HG02884 (cell line): ENCODE data around the gene ACOT7.
A peak's percentile ranks its signal among the peaks of the same experiment; 100 is the strongest.
"Not testable (repeated sequence)": the region's sequence is repeated elsewhere in the genome, so short reads cannot be mapped to it uniquely, and the experiment has no call there.

Source experiments
- ATAC-seq: cut with Tn5 transposase; IDR thresholded peaks from one replicate; pipeline ENCODE4 v1.9.1; 2021; ENCODE audit warnings: mild to moderate bottlenecking, moderate library complexity; ENCODE audit not compliant: unreplicated experiment

Gene ACOT7

DNA sequence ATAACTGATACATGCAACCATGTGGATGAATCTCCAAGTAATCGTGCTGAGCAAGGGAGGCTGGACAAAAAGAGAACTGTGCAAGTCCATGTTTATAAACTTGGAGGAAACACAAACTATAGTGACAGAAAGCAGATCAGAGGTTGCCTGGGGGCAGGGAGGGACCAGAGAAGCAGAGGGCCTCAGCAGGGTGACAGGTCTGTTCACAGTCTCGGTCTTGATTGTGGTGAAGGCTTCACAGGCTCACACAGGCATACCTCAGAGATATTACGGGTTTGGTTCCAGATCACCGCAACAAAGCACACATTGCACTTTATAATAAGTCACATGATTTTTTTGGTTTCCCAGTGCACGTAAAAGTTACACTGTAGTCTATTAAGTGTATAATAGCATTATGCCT is 28.5 kb downstream of the ACOT7 start:
- ATAC-seq = no peak

DNA sequence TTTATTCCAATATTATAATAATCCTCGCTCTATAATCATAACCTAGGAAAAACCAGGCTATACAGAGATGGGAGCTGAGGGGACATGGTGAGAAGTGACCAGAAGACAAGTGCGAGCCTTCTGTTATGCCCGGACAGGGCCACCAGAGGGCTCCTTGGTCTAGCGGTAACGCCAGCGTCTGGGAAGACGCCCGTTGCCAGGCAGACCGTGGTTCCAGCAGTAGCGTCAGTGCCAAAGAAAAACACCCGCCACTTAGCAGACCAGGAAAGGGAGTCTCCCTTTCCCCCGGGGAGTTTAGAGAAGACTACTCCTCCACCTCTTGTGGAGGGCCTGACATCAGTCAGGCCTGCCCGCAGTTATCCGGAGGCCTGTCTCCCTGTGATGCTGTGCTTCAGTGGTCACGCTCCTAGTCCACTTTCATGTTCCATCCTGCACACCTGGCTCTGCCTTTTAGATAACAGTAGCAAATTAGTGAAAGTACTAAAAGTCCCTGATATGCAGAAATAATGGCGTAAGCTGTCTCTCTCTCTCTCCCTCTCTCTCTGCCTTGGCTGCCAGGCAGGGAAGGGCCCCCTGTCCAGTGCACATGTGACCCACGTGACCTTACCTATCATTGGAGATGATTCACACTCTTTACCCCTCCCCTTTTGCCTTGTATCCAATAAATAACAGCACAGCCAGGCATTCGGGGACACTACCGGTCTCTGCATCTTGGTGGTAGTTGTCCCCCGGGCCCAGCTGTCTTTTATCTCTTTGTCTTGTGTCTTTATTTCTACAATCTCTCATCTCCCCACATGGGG is 30.3 kb downstream of the ACOT7 start:
- ATAC-seq = not testable (repeated sequence)

DNA sequence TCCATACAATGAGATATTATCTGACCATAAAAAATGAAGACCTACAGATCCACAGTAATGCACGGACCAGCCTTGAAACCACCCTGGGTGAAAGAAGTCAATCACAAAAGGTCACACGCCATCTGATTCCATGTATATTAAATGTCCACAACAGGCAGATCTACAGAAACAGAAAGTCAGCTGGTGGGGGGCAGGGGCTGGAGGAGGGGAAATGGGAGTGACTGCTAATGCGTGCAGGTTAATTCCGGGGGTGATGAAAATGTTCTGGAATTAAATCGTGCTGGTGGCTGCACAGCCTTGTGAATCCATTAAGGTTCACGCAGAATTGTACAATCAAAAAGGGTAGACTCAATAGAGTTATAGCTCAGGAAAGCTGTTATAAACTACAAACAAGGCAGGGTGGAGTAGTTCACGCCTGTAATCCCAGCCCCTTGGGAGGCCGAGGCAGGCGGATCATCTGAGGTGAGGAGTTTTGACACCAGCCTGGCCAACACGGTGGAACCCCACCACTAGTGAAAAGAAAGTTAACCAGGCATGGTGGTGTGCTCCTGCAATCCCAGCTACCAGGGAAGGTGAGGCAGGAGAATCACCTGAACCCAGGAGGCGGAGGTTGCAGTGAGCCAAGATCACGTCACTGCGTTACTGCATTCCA is 32.3 kb downstream of the ACOT7 start:
- no peak for ATAC-seq

DNA sequence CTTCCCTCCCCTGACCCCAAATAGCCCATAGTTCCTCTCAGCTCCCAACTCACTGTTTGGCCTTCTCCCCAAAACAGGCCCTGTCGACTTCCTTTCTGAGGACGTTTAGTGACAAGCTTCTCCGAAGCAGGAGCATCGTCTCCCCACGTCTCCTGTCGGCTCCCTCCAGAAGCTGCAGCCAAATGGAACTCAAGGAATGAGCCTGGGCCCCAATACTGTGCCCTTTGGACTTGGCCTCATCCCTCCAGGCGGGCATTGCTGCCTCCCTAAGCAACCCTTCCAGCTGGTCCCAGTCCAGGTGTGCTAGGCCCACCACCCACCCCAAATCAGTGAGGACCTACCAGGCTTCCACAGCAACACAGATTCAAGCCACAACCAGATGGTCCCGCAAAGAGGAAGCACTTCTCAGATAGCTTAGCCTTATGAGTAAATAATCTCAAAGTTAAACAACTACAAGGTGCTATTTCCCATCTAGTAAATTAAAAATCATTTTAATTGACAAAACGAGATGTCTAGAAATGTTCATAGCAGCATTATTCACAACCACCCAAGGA is 33.0 kb downstream of the ACOT7 start:
- ATAC-seq = no peak

DNA sequence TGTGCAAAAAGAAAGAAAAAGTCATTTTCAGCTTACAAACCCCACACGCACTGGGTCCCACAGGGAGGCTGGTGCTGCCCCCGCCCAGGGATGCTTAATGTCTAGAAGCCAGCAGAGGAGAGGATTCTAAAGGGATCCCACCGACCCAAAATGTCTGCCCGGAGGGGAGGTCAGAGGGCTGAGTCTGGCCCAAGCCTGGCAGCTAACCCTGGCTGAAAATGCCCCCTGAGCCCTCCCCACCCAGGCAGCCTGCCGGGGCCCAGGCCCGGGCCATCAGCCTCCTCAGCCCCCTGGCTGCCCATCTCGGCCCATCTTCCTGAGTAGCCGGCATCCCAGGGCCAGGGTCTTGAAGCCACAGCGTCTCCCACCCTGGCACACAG is 33.5 kb downstream of the ACOT7 start:
- peak; percentile 16 for ATAC-seq

DNA sequence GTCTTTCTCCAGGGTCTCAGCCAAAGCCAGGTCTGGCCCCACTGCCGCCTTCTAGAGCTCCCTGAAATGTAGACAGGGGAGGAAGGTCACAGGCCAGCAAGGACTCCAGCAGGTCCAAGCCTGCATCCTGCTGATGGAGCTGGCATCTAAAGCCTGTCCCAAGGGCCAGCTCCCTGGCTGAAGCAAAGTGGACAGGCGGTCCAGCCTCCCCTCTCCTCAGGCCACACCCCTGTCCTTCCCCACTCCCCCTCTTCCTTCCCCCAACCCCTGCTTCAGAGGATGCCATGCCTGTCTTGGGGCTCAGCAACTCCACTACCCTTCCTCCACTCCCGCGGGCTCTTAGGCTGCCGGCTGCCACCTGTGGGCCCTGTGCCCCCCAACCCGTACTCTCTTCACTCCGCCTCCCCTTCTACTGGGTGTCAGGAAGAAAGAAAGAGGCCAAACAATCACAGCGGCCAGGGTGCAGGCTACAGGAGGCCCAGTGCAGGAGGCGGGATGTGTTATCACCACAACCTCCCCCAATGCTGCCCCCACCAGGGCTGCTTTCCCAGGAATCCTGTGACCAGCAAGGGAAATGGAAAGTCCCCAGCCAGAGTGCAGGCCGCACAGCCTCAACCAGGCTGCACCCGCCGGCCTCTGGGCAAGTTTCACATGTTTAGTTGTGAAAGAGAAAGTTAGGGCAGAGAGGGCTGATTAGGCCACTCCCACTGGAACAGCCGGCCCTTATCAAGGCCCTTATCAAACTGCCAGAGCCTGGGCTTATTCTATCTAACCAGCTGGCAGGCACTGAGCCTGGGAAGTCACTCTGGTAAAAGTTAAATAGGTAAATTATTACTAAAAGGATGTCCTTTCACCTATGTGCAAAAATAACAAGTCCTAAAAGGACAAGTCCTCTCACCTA is 34.1 kb downstream of the ACOT7 start:
- ATAC-seq = peak; percentile 88

DNA sequence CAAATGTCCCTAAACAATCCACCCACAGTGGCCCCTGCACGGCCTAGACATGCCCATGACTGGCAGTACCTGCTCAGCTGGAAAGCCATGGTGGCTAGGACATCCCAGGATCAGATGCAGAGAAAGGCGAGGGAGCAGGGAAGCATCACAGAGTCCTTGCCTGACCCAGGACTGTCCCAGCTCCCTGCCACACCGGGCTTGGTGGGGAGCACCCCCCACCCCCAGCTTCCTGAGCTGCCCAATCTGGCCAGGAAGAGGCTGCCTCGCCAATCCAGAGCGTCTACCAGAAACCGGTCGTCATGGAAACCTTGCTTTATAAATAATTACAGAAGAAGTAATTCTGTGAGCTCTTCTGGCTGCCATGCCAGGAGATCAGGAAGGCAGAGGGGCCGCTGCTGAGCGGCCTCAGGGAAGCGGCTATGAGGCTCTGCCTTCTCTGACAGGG is 34.8 kb downstream of the ACOT7 start:
- ATAC-seq = no peak

DNA sequence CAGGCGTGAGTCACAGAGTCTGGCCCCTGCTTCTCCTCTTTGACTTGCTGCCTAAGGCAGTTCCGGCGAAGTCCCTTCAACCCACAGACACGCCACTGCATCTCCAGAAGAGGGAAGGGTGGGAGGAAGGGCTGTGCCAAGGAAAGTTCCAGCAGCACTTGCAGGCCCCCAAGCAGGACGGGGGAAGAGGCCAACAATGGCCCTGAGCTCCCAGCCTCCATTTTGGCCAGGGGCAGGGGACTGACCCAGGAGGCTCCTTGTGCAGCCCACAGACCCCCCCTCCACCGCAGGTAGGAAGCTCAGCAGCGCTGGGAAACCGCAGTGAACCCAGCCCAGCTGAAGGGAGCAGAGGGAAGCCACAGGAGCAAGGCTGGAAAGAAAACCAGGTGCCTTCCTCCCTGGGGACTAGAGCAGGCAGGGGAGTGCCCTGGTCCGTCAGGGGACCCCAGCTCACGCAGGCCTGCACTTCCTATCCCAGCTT is 35.4 kb downstream of the ACOT7 start:
- ATAC-seq = no peak

DNA sequence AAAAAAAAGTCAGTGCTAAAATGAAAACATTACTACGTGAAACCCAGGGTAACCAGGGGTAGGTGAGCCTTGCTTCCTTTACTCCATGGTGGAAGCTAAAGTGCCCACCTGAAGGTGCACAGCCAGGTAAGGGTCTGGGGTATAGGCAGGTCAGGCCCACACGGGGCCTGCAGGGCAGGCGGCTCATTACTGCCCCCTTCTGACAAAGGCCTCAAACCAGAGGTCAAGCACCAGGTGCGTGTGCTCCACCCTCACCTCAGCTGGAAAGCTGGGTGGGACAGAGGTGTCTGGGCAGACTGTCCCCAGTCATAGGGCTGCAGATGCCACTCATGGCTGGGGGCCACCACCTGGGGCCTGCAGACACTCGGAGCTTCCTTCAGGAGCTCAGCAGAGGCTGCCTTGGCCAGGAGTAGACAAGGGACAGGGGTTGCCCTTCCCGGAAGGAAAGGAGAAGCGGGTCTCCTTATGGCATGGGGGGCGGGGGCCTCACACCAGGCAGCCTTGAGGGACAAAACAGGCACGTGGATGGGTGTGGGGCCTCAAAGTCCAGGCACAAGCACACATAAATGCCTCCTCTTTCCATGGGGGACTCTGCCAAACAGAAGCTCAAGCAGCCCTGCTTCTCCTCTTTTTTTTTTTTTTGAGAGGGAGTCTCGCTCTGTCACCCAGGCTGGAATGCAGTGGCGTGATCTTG is 36.2 kb downstream of the ACOT7 start:
- no peak for ATAC-seq

DNA sequence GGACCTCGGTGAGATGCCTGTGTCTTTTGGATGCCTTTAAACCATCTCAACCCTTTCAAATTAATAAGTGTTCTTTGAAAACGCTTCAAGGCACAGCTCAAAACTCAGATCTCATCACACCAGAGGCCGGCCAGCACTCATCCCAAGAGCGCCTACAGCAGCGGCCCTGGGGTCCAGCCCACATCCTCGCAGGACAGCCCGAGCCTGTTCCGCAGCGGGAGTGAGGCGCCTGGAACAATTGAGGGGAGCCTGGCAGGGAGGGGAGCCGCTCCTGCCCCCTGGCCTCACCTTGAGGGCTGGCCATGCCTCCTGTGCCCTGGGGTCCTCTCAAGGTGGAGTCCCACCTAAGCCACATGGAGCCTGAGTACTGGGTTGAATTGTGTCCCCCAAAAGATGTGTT is 37.9 kb downstream of the ACOT7 start:
- ATAC-seq = no peak

DNA sequence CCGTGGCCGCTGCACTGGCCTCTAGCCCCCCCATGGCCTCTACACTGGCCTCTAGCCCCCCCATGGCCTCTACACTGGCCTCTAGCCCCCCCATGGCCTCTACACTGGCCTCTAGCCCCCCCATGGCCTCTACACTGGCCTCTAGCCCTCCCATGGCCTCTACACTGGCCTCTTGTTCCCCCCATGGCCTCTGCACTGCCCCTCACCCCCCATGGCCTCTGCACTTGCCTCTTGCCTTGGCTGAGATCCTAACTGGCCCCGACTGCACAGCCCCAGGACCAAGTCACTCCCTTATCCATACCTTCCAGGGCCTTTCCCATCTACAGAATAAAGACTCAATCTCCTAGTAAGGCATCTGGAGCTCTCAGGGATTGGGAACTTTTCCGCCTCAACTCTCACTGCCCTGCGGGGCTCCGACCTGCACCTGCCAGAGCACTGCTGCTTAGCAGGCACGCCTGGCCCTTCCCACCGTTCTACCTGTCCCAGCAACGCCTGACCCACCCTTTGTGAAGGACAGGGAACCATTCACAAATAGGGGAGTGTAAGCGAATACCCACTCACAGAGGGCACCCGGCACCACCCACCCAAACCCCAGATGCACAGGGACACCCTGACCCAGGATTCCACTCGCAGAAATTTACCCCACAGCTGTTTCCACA is 38.8 kb downstream of the ACOT7 start:
- ATAC-seq = no peak

DNA sequence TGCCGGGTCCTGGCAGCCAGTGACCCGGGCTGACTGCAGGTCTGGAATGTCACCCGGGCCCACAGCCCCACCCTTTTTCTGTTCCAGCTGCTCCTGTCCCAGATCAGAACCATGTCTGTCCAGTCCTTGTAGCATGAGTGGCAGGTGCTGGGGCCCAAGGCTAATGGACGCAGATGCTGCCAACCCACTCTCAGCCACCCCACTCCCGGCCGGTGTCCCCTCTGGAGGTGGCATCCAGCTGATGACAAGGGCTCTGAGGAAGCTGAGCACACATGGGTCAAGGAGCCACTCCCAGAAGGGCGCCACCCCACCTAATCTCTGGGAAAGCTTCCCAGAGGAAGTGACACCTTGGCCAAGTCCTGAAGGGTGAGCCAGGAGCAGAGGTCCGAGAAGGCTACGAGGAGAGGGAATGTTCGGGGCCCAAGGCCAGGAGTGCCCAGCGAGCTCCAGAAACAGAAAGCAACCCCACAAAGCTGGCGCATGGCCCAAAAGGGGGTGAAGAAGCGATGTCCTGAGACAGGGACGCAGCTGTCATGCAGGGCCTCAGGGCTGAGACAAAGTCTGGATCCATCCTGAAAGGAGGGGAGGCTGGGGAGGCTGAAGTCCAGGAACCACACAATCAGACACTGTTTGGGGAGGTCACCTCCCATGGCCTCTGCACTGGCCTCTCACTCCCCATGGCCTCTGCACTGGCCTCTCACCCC is 39.5 kb downstream of the ACOT7 start:
- no peak for ATAC-seq

DNA sequence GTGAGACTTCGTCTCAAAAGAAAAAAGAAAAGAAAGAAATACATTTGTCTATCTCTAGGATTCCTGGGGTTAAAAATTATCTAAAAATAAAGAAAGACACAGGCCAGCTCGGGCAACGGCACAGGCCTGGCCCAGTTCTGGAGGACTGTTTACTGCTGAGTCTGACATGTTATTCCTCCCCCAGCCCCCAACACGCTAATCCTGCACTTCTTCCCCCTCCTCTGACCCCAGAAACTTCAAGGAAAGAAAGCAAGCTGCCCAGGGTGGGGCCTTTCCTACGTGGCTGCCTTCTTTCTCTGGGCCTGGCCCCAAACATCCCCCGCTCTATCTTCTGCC is 40.0 kb downstream of the ACOT7 start:
- no peak for ATAC-seq

DNA sequence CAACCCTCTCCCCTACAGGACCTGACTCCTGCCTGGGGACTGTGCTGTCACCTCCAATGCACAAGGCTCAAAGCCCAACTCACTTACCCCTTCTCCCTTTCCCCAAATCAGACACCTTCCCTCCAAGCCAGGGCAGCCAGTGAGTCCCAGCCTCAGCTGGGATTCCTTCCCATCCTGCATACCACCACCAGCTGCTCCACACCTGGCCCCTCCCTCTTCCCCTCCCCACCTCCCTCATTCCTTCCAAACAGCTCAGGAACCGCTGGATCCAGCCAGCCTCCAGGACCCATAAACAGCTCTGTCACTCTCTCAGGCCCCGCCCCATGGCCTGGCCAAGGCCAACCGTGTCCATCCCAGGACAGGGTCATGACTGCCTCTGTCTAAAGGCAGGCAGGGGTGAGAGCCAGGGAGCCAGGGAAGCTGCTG is 41.4 kb downstream of the ACOT7 start:
- no peak for ATAC-seq

DNA sequence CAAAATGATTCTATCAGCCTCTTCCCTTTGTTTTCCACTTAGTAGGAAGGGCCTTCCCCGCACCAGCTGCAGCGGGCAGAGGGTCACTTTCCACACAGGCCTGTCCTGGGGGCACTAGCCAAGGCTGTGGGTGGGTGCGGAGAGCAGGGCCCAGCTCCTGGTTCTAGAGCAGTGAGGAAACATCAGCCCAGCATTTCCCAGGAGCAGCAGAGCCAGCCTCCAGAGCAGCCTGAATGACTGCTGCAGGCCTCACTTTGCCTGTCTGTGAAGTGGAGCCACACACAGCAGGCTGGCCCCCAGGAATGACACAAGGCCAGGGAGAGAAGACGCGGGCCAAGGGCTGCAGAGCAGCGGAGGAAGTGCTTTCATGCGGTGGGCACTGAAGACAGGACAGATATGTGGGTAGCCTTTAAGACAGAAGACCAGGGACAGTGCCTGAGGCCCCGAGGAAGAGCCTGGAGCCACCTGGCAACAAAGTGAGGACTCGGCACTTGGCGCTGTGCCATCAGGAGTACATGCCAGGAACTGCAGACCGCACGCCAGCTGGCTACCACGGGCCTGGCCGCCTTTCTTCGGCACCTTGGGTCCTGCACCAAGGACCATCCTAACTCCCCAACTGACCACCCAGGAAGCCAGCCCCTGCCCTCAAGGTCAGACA is 42.0 kb downstream of the ACOT7 start:
- ATAC-seq = no peak

DNA sequence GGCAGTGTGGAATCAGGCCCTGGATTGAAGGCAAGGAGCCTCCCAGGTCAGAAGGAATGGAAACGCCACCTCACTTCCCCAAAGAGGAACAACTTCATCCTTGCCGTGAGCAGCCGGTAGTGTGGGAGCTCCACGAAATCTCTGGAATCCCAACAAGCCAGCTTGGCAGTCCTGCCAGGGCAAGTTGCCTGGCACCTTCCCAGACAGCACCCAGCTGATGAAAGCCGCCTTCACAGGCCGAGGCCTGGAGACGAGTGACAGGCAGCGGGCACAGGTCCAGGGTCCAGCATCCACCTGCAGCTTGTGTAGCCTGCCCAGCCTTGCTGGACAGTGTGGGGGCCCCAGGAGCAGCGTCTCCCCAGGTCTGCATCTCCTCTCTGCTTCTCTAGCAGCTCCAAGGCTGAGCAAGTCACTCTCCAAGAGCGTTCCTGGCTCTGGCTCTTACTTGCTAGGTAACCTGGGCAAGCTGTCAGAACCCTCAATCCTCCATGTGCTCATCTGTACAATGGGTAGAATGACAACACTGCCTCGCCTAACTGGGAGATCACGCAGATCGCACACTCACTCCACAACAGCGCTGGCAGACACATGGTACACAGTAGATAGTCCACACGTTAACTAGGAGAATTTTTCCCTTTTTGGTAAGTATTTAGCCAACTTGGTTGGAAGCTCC is 43.0 kb downstream of the ACOT7 start:
- no peak for ATAC-seq

DNA sequence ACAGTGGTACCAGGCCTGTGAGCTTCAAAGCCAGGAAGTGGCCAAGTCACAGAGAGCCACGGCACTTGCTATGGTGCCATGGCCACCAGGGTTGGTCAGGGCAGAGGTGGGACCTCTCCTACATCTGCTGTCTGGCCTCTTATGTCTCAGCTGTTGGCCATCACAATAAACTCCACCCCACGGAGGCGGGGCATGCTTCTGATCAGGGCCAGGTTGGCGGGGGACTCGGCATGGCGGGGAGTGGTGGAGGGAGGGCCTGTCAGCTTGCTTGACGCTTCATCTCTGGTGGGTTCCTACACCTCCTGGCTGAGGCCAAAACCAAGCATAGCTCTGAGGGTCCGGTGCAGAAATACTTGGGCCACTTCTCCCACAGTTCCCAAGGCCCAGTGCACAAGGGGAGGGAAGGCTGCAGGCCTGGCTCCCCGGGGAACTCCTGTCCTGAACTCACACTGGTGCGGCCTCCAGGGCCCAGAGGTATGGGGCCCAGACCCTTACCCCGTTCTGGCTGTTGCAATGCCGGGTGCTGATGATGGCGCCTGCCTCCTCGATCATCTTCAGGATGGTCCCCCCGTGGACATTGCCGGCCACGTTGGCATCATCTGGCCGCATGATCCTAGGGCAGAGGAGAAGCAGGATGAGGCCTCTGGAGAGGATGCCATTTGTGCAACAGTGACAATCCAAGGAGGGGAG is 44.2 kb downstream of the ACOT7 start:
- ATAC-seq = no peak
